Measurements from ENCODE around the gene RNF43. TPM values are rescaled to one million over a fixed set of nuclear protein-coding genes. Genes with fewer than 3 reads are reported as not detected.

The RNF43 gene
- total and polyA plus RNA-seq, 2 of the 13 experiments (the other 11 are each of a cell fraction or from before 2014, with no cell fraction given) = 31.0 to 53.4 TPM

- peak; percentile 62 for TF ChIP-seq AGO2 (optimal IDR thresholded peaks at IDR 0.05; ENCODE audit: low read depth, low read length)
- TF ChIP-seq ZNF263 (CRISPR knock-in tag; IDR thresholded peaks at IDR 0.05) = peak; percentile 57; the same call in 1 of the 2 replicates
- no peak for TF ChIP-seq MATR3 (CRISPR knock-in tag; IDR thresholded peaks at IDR 0.05)
- no peak for TF ChIP-seq CCAR2 (optimal IDR thresholded peaks at IDR 0.05; ENCODE audit: low read depth, low read length)
- TF ChIP-seq, protein P1, sequence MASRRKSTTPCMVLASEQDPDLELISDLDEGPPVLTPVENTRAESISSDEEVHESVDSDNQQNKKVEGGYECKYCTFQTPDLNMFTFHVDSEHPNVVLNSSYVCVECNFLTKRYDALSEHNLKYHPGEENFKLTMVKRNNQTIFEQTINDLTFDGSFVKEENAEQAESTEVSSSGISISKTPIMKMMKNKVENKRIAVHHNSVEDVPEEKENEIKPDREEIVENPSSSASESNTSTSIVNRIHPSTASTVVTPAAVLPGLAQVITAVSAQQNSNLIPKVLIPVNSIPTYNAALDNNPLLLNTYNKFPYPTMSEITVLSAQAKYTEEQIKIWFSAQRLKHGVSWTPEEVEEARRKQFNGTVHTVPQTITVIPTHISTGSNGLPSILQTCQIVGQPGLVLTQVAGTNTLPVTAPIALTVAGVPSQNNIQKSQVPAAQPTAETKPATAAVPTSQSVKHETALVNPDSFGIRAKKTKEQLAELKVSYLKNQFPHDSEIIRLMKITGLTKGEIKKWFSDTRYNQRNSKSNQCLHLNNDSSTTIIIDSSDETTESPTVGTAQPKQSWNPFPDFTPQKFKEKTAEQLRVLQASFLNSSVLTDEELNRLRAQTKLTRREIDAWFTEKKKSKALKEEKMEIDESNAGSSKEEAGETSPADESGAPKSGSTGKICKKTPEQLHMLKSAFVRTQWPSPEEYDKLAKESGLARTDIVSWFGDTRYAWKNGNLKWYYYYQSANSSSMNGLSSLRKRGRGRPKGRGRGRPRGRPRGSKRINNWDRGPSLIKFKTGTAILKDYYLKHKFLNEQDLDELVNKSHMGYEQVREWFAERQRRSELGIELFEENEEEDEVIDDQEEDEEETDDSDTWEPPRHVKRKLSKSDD (CRISPR knock-in tag; IDR thresholded peaks at IDR 0.05; ENCODE audit: low read depth) = 0 out of 2 replicates have a peak, but pooled peaks have one; percentile 66
- TF ChIP-seq SAP130 (CRISPR knock-in tag; IDR thresholded peaks at IDR 0.05; ENCODE audit: low read depth) = peak; percentile 98
- TF ChIP-seq KLF16 (CRISPR knock-in tag; IDR thresholded peaks at IDR 0.05) = peak in 1 of 2 experiments; percentile 91; a peak in 2 of 4 replicates
- TF ChIP-seq ZNF605 (CRISPR knock-in tag; IDR thresholded peaks at IDR 0.05) = peak; percentile 77
- no peak for TF ChIP-seq TMF1 (CRISPR knock-in tag; IDR thresholded peaks at IDR 0.05; ENCODE audit: low read depth)
- no peak for TF ChIP-seq MBNL3 (CRISPR knock-in tag; conservative IDR thresholded peaks at IDR 0.05)
- peak; percentile 89; the same call in 1 of the 2 replicates for TF ChIP-seq ZNF558 (CRISPR knock-in tag; IDR thresholded peaks at IDR 0.05; ENCODE audit: borderline replicate concordance)
- peak; percentile 88 for TF ChIP-seq HOXD1 (CRISPR knock-in tag; IDR thresholded peaks at IDR 0.05)
- no peak for TF ChIP-seq ZNF773 (CRISPR knock-in tag; IDR thresholded peaks at IDR 0.05; ENCODE audit: borderline replicate concordance)
- no peak for TF ChIP-seq GPN1 (CRISPR knock-in tag; IDR thresholded peaks at IDR 0.05; ENCODE audit: borderline replicate concordance)
- no peak for TF ChIP-seq HNRNPLL (IDR thresholded peaks at IDR 0.05; ENCODE audit: low read depth, low read length, poor library complexity, severe bottlenecking)
- peak; percentile 28 for TF ChIP-seq NFYC (CRISPR knock-in tag; IDR thresholded peaks at IDR 0.05)
- TF ChIP-seq, protein P2, sequence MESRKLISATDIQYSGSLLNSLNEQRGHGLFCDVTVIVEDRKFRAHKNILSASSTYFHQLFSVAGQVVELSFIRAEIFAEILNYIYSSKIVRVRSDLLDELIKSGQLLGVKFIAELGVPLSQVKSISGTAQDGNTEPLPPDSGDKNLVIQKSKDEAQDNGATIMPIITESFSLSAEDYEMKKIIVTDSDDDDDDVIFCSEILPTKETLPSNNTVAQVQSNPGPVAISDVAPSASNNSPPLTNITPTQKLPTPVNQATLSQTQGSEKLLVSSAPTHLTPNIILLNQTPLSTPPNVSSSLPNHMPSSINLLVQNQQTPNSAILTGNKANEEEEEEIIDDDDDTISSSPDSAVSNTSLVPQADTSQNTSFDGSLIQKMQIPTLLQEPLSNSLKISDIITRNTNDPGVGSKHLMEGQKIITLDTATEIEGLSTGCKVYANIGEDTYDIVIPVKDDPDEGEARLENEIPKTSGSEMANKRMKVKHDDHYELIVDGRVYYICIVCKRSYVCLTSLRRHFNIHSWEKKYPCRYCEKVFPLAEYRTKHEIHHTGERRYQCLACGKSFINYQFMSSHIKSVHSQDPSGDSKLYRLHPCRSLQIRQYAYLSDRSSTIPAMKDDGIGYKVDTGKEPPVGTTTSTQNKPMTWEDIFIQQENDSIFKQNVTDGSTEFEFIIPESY (CRISPR knock-in tag; IDR thresholded peaks at IDR 0.05) = peak; percentile 54; the same call in 1 of the 2 replicates
- peak; percentile 95 for TF ChIP-seq HOXA5 (CRISPR knock-in tag; IDR thresholded peaks at IDR 0.05)
- peak; percentile 81 for TF ChIP-seq NR2F6 (IDR thresholded peaks at IDR 0.05)
- peak; percentile 89 for TF ChIP-seq NR2F6 (CRISPR knock-in tag; IDR thresholded peaks at IDR 0.05)
- no peak for TF ChIP-seq PCBP1 (IDR thresholded peaks at IDR 0.05; ENCODE audit: borderline replicate concordance, low read depth, low read length)
- TF ChIP-seq ARHGAP35 (CRISPR knock-in tag; IDR thresholded peaks at IDR 0.05; ENCODE audit: borderline replicate concordance) = no peak; the same call in 1 of the 2 replicates
- TF ChIP-seq ZNF704 (CRISPR knock-in tag; IDR thresholded peaks at IDR 0.05; ENCODE audit: borderline replicate concordance) = no peak
These were observed 36.0 kb downstream of the RNF43 start (continued) for GRCh38 chr17:58381124-58382035.
